ENCODE results near the gene AJAP1. TPM values are rescaled to one million over a fixed set of nuclear protein-coding genes. Genes with fewer than 3 reads are reported as not detected.

AJAP1 gene
- total RNA-seq, 1 experiment from 2014 or later, result not detected

- no peak for TF ChIP-seq REST (IDR thresholded peaks at IDR 0.05; ENCODE audit: low read depth)
- TF ChIP-seq FOSL1 (IDR thresholded peaks at IDR 0.05; ENCODE audit: low read depth), result no peak
- no peak for TF ChIP-seq EZH2phosphoT487 (IDR thresholded peaks at IDR 0.05; ENCODE audit: borderline replicate concordance)
- no peak for TF ChIP-seq ZFX (IDR thresholded peaks at IDR 0.05)
- TF ChIP-seq POLR2A (IDR thresholded peaks at IDR 0.05; ENCODE audit: borderline replicate concordance, extremely low read depth, insufficient read depth, insufficient read length), result no peak
- TF ChIP-seq MAX (IDR thresholded peaks at IDR 0.05), result no peak
- TF ChIP-seq CEBPB (IDR thresholded peaks at IDR 0.05; ENCODE audit: low read depth), result no peak
- no peak for TF ChIP-seq TCF7L2 (IDR thresholded peaks at IDR 0.05; ENCODE audit: borderline replicate concordance, extremely low read depth, insufficient read depth, insufficient read length)
Measured at GRCh38 chr1:4781646-4782045, 127.2 kb downstream of the AJAP1 start (continued).

GRCh38 chr1:4784761-4785160 lies 130.4 kb downstream of the AJAP1 start:
- H4K20me1 ChIP-seq (ENCODE audit: insufficient read depth), result no peaks in the 10 kb centered on the region
- H3K4me1 ChIP-seq (ENCODE audit: control insufficient read depth in 1 of 2, insufficient read depth in 2 of 2, low read length in 2 of 2), result no peaks in the 10 kb centered on the region
- H3K27me3 ChIP-seq (ENCODE audit: insufficient read depth, low read length), result no peaks in the 10 kb centered on the region
- no peaks in the 10 kb centered on the region for H3K9me2 ChIP-seq (ENCODE audit: insufficient read depth)
- H3K27ac ChIP-seq (ENCODE audit: low read depth, low read length), result no peak overlapping the region
- no peak overlapping the region for H3K4me2 ChIP-seq (ENCODE audit: low read length)
- ATAC-seq (no peak), DNase-seq (ENCODE audit: low read depth, low spot score) (no peak)
- no peak overlapping the region for H2AFZ ChIP-seq (ENCODE audit: low read depth, low read length, poor library complexity, severe bottlenecking)
- ChIA-PET RAD21 (ENCODE audit: low non-redundant PET in 1 of 2, low total read pairs in 2 of 2, uncharacterized antibody in 2 of 2, unreplicated experiment in 2 of 2) (no interaction called here), POLR2A (no interaction called here), CTCF (no interaction called here)
- H3K9ac ChIP-seq (ENCODE audit: low read length), result no peak overlapping the region
- no TSS peak for BruUV-seq (replicated peaks)
- TF ChIP-seq CEBPB (IDR thresholded peaks at IDR 0.05; ENCODE audit: low read depth) (no peak), FOSL1 (IDR thresholded peaks at IDR 0.05; ENCODE audit: low read depth) (no peak), SRF (IDR thresholded peaks at IDR 0.05; ENCODE audit: low read depth) (no peak), ELF1 (IDR thresholded peaks at IDR 0.05; ENCODE audit: borderline replicate concordance, low read depth) (no peak), SIN3A (IDR thresholded peaks at IDR 0.05; ENCODE audit: low read depth) (no peak), JUND (IDR thresholded peaks at IDR 0.05) (no peak), REST (IDR thresholded peaks at IDR 0.05; ENCODE audit: low read depth) (no peak), YY1 (IDR thresholded peaks at IDR 0.05; ENCODE audit: extremely low read depth, insufficient replicate concordance, low read depth, low read length) (no peak), EZH2phosphoT487 (IDR thresholded peaks at IDR 0.05; ENCODE audit: borderline replicate concordance) (no peak), CTCF (IDR thresholded peaks at IDR 0.05 in 2 of 3, conservative IDR thresholded peaks at IDR 0.05 in 1 of 3; ENCODE audit: borderline replicate concordance in 1 of 3, insufficient read depth in 1 of 3, low read depth in 2 of 3, low read length in 2 of 3) (no peak), ZFX (IDR thresholded peaks at IDR 0.05) (no peak)
- H3K36me3 ChIP-seq (ENCODE audit: control insufficient read depth in 1 of 2, insufficient read depth in 2 of 2, low read length in 2 of 2), result no peaks in the 10 kb centered on the region
- peaks cover 0 to 3% of the 10 kb centered on the region in 2 experiments; a peak in 1 of 4 replicates for H3K9me3 ChIP-seq (ENCODE audit: control insufficient read depth in 1 of 2, insufficient read depth in 1 of 2, low read depth in 1 of 2, low read length in 2 of 2)
- no peaks in the 10 kb centered on the region for H3K79me2 ChIP-seq (ENCODE audit: insufficient read depth, low read length)
- H3K4me3 ChIP-seq (replicated peaks in 1 of 2; ENCODE audit: low read depth in 1 of 2, low read length in 2 of 2), result no peak overlapping the region
- intact Hi-C loops (cut with micrococcal nuclease), result no loop called here

All from HCT116 (cell line).